ENCODE results near the gene SEC14L3. TPM values are rescaled to one million over a fixed set of nuclear protein-coding genes. Genes with fewer than 3 reads are reported as not detected.

The SEC14L3 gene
- total and polyA plus RNA-seq, 2 donors from 2014 or later: not detected

GRCh38 chr22:30439836-30440235 is 32.0 kb downstream of the SEC14L3 start:
- DNase-seq (peak in 1 of 5 donors; percentile 35), FAIRE-seq (no peak)
- H3K9me3 ChIP-seq (ENCODE audit: control insufficient read depth in 2 of 3, insufficient read depth in 1 of 3, low read length in 3 of 3): no peaks in the 10 kb centered on the region
- H3K4me1 ChIP-seq (ENCODE audit: control insufficient read depth in 2 of 3, insufficient read depth in 2 of 3, low read depth in 1 of 3, low read length in 3 of 3): no peaks in the 10 kb centered on the region
- H3K4me3 ChIP-seq (ENCODE audit: low read length in 3 of 3): no peak overlapping the region
- intact Hi-C loops (cut with DNase I): no loop called here
- TF ChIP-seq CTCF (IDR thresholded peaks at IDR 0.05; ENCODE audit: borderline replicate concordance, extremely low read depth, insufficient read depth): no peak
- H3K9ac ChIP-seq (ENCODE audit: low read length in 3 of 3): no peak overlapping the region
- no peak overlapping the region for H3K27ac ChIP-seq (ENCODE audit: low read depth in 2 of 2, low read length in 2 of 2)
- no peaks in the 10 kb centered on the region for H3K36me3 ChIP-seq (ENCODE audit: control insufficient read depth in 2 of 3, insufficient read depth in 3 of 3, low read length in 3 of 3)
- no peaks in the 10 kb centered on the region for H3K27me3 ChIP-seq (ENCODE audit: control insufficient read depth, insufficient read depth, low read length)

GRCh38 chr22:30439226-30439625 is 32.6 kb downstream of the SEC14L3 start:
- no peaks in the 10 kb centered on the region for H3K9me3 ChIP-seq (ENCODE audit: control insufficient read depth in 2 of 3, insufficient read depth in 1 of 3, low read length in 3 of 3)
- no peak overlapping the region for H3K27ac ChIP-seq (ENCODE audit: low read depth in 2 of 2, low read length in 2 of 2)
- H3K4me3 ChIP-seq (ENCODE audit: low read length in 3 of 3): no peak overlapping the region
- H3K27me3 ChIP-seq (ENCODE audit: control insufficient read depth, insufficient read depth, low read length): no peaks in the 10 kb centered on the region
- no peaks in the 10 kb centered on the region for H3K36me3 ChIP-seq (ENCODE audit: control insufficient read depth in 2 of 3, insufficient read depth in 3 of 3, low read length in 3 of 3)
- H3K4me1 ChIP-seq (ENCODE audit: control insufficient read depth in 2 of 3, insufficient read depth in 2 of 3, low read depth in 1 of 3, low read length in 3 of 3): no peaks in the 10 kb centered on the region
- H3K9ac ChIP-seq (ENCODE audit: low read length in 3 of 3): no peak overlapping the region
- intact Hi-C loops (cut with DNase I): no loop called here
- no peak for TF ChIP-seq CTCF (IDR thresholded peaks at IDR 0.05; ENCODE audit: borderline replicate concordance, extremely low read depth, insufficient read depth)
- peak in 1 of 5 donors; percentile 10 for DNase-seq
- no peak for FAIRE-seq

GRCh38 chr22:30438559-30438958 is 33.3 kb downstream of the SEC14L3 start:
- H3K9me3 ChIP-seq (ENCODE audit: control insufficient read depth in 2 of 3, insufficient read depth in 1 of 3, low read length in 3 of 3): no peaks in the 10 kb centered on the region
- H3K9ac ChIP-seq (ENCODE audit: low read length in 3 of 3): no peak overlapping the region
- TF ChIP-seq CTCF (IDR thresholded peaks at IDR 0.05; ENCODE audit: borderline replicate concordance, extremely low read depth, insufficient read depth): no peak
- H3K4me3 ChIP-seq (ENCODE audit: low read length in 3 of 3): no peak overlapping the region
- DNase-seq (peak in 1 of 5 donors; percentile 26), FAIRE-seq (no peak)
- H3K4me1 ChIP-seq (ENCODE audit: control insufficient read depth in 2 of 3, insufficient read depth in 2 of 3, low read depth in 1 of 3, low read length in 3 of 3): no peaks in the 10 kb centered on the region
- H3K27ac ChIP-seq (ENCODE audit: low read depth in 2 of 2, low read length in 2 of 2): no peak overlapping the region
- no peaks in the 10 kb centered on the region for H3K36me3 ChIP-seq (ENCODE audit: control insufficient read depth in 2 of 3, insufficient read depth in 3 of 3, low read length in 3 of 3)
- H3K27me3 ChIP-seq (ENCODE audit: control insufficient read depth, insufficient read depth, low read length): no peaks in the 10 kb centered on the region
- intact Hi-C loops (cut with DNase I): no loop called here

- peak in 1 of 5 donors; percentile 26 for DNase-seq
- no peaks in the 10 kb centered on the region for H3K9me3 ChIP-seq (ENCODE audit: control insufficient read depth in 2 of 3, insufficient read depth in 1 of 3, low read length in 3 of 3)
- H3K36me3 ChIP-seq (ENCODE audit: control insufficient read depth in 2 of 3, insufficient read depth in 3 of 3, low read length in 3 of 3): no peaks in the 10 kb centered on the region
- no peak overlapping the region for H3K9ac ChIP-seq (ENCODE audit: low read length in 3 of 3)
- intact Hi-C loops (cut with DNase I): no loop called here
- FAIRE-seq: no peak
- no peak overlapping the region for H3K4me3 ChIP-seq (ENCODE audit: low read length in 3 of 3)
- peaks cover 0 to 3% (median 0%) of the 10 kb centered on the region in 3 donors for H3K4me1 ChIP-seq (ENCODE audit: control insufficient read depth in 2 of 3, insufficient read depth in 2 of 3, low read depth in 1 of 3, low read length in 3 of 3)
- TF ChIP-seq CTCF (IDR thresholded peaks at IDR 0.05; ENCODE audit: borderline replicate concordance, extremely low read depth, insufficient read depth): no peak
- H3K27ac ChIP-seq (ENCODE audit: low read depth in 2 of 2, low read length in 2 of 2): peak overlapping the region; percentile 43 to 85
- H3K27me3 ChIP-seq (ENCODE audit: control insufficient read depth, insufficient read depth, low read length): no peaks in the 10 kb centered on the region
Observed at GRCh38 chr22:30436196-30436595, 35.6 kb downstream of the SEC14L3 start.
